ENCODE measurements around the gene SCUBE1. TPM values are rescaled to one million over a fixed set of nuclear protein-coding genes. Genes with fewer than 3 reads are reported as not detected.

Gene SCUBE1
- total and polyA plus RNA-seq, 2 donors (not counting 3 experiments of a cell fraction or from before 2014, with no cell fraction given), result 0.07 TPM; not detected in 1

DNA sequence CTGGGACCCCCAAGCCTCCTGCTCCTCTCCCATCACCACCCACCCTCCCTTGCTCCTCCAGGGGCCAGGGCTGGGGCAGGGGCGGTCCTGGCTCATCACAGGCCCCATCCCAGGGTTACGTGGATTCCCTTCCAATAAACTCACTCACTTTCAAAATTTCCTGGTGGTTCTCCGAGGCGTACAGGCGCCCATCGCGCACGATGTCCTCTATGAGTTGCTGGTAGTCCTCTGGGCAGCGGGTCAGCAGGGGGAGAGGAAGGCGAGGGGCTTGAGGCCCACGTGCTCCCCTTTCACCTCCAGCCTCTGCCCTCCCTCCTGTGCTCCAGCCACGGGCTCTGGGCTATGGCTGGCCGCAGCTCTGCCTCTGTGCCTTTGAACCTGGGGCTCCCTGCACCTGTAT lies 135.8 kb downstream of the SCUBE1 start:
- no TSS peak for BruUV-seq (replicated peaks)
- Histone ChIP-seq H2AFZ (ENCODE audit: low read depth, low read length) (no peak overlapping the region), H3K27me3 (ENCODE audit: control insufficient read depth in 2 of 2, insufficient read depth in 2 of 2, low read length in 2 of 2) (no peaks in the 10 kb centered on the region), H3K9me1 (replicated peaks; ENCODE audit: control insufficient read depth, extremely low read depth, insufficient read depth, low read length) (no peaks in the 10 kb centered on the region), H3K79me2 (ENCODE audit: control insufficient read depth, insufficient read depth, low read length) (no peaks in the 10 kb centered on the region), H4K20me1 (replicated peaks; ENCODE audit: control insufficient read depth, extremely low read depth, insufficient read depth, low read length) (no peaks in the 10 kb centered on the region), H3K4me2 (ENCODE audit: insufficient read depth, low read length) (no peak overlapping the region), H3K4me1 (ENCODE audit: control insufficient read depth, extremely low read depth, insufficient read depth, low read length) (no peaks in the 10 kb centered on the region), H3K27ac (ENCODE audit: insufficient read depth, low read depth, low read length) (no peak overlapping the region), H3K36me3 (ENCODE audit: control insufficient read depth in 2 of 2, extremely low read depth in 1 of 2, insufficient read depth in 2 of 2, low read length in 2 of 2) (no peaks in the 10 kb centered on the region), H3K9me3 (replicated peaks; ENCODE audit: control insufficient read depth, insufficient read depth, low read length) (no peaks in the 10 kb centered on the region), H3K9ac (replicated peaks; ENCODE audit: extremely low read depth, insufficient read depth, low read length) (no peak overlapping the region), H3K4me3 (replicated peaks in 1 of 3; ENCODE audit: insufficient read depth in 1 of 3, low read depth in 1 of 3, low read length in 3 of 3) (no peak overlapping the region)
- no peak for TF ChIP-seq JUN (IDR thresholded peaks at IDR 0.05; ENCODE audit: borderline replicate concordance, insufficient read depth, insufficient read length, low read depth)
- TF ChIP-seq POLR2A (IDR thresholded peaks at IDR 0.05; ENCODE audit: low read depth, low read length), result no peak
- TF ChIP-seq POLR2AphosphoS5 (IDR thresholded peaks at IDR 0.05; ENCODE audit: insufficient read depth, low read depth, low read length), result no peak
- TF ChIP-seq GATA2 (IDR thresholded peaks at IDR 0.05; ENCODE audit: insufficient read depth, insufficient read length, low read depth, low read length), result no peak
- TF ChIP-seq FOS (IDR thresholded peaks at IDR 0.05; ENCODE audit: borderline replicate concordance, insufficient read depth, low read length), result no peak
- TF ChIP-seq, protein P1, sequence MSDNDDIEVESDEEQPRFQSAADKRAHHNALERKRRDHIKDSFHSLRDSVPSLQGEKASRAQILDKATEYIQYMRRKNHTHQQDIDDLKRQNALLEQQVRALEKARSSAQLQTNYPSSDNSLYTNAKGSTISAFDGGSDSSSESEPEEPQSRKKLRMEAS (IDR thresholded peaks at IDR 0.05; ENCODE audit: insufficient read depth, insufficient read length), result no peak
- TF ChIP-seq MYC (IDR thresholded peaks at IDR 0.05; ENCODE audit: low read depth, low read length), result no peak
- TF ChIP-seq, protein P2, sequence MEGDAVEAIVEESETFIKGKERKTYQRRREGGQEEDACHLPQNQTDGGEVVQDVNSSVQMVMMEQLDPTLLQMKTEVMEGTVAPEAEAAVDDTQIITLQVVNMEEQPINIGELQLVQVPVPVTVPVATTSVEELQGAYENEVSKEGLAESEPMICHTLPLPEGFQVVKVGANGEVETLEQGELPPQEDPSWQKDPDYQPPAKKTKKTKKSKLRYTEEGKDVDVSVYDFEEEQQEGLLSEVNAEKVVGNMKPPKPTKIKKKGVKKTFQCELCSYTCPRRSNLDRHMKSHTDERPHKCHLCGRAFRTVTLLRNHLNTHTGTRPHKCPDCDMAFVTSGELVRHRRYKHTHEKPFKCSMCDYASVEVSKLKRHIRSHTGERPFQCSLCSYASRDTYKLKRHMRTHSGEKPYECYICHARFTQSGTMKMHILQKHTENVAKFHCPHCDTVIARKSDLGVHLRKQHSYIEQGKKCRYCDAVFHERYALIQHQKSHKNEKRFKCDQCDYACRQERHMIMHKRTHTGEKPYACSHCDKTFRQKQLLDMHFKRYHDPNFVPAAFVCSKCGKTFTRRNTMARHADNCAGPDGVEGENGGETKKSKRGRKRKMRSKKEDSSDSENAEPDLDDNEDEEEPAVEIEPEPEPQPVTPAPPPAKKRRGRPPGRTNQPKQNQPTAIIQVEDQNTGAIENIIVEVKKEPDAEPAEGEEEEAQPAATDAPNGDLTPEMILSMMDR (IDR thresholded peaks at IDR 0.05; ENCODE audit: extremely low read depth in 1 of 2, insufficient read depth in 1 of 2, low read depth in 1 of 2, low read length in 2 of 2), result no peak
- intact Hi-C loops (cut with micrococcal nuclease), result no loop called here
- POLR2A ChIA-PET, result no interaction called here
- dilution Hi-C loops (cut with MboI; ENCODE audit: extremely low pct_ligation_motif_present, low sequenced_read_pairs), result no loop called here
- CTCF ChIA-PET, result no interaction called here
- FAIRE-seq, result no peak
- no peak for DNase-seq (ENCODE audit: low read depth, low spot score)

All from endothelial cell of umbilical vein (primary cell).